Measurements from ENCODE around the gene C3orf70.

DNA sequence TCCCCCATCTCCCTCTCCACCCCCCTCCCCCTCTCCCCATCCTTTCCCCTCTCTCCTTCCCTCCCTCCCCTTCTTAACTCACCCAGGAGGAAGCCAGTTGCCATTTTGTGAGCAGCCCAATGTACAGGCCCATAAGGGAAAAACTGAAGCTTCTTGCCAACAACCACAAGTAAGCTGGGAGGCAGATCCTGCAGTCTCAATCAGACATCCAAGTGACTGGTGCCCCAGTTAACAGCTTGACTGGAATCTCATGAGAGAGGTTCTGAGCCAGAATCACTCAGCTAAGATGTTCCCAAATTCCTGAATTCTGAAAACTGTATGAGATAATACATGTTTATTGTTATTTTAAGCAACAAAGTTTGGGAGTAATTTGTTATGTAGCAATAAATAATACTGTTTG, 90.7 kb downstream of the C3orf70 start:
- TF ChIP-seq, protein P1, sequence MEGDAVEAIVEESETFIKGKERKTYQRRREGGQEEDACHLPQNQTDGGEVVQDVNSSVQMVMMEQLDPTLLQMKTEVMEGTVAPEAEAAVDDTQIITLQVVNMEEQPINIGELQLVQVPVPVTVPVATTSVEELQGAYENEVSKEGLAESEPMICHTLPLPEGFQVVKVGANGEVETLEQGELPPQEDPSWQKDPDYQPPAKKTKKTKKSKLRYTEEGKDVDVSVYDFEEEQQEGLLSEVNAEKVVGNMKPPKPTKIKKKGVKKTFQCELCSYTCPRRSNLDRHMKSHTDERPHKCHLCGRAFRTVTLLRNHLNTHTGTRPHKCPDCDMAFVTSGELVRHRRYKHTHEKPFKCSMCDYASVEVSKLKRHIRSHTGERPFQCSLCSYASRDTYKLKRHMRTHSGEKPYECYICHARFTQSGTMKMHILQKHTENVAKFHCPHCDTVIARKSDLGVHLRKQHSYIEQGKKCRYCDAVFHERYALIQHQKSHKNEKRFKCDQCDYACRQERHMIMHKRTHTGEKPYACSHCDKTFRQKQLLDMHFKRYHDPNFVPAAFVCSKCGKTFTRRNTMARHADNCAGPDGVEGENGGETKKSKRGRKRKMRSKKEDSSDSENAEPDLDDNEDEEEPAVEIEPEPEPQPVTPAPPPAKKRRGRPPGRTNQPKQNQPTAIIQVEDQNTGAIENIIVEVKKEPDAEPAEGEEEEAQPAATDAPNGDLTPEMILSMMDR (IDR thresholded peaks at IDR 0.05): no peak
- TF ChIP-seq POLR2A (IDR thresholded peaks at IDR 0.05) (no peak), EP300 (IDR thresholded peaks at IDR 0.05) (no peak)

Data from tibial nerve (tissue), 4 donors.